Erythroblast (primary cell): ENCODE results near the gene HBG2.
A peak's percentile ranks its signal among the peaks of the same experiment; 100 is the strongest.

ENCODE experiments used
- DNase-seq, 2 experiments: peaks; one replicate each; lab custom pipeline; 2025; lab: John Stamatoyannopoulos, UW
- GATA1 ChIP-seq: IDR thresholded peaks from 2 replicates; pipeline ENCODE4 v1.6.1; 2011; ENCODE audit warnings: low read depth, mild to moderate bottlenecking, control low read depth, low read length, moderate library complexity
- POLR2A ChIP-seq: IDR thresholded peaks from 2 replicates; pipeline ENCODE4 v1.6.1; 2011; ENCODE audit warnings: mild to moderate bottlenecking, low read length

The HBG2 gene

GRCh38 chr11:5275369-5276110 lies 21.0 kb upstream of the HBG2 start:
- TF ChIP-seq GATA1 (peak; percentile 80), POLR2A (peak; percentile 94)
- peak; percentile 97 to 99 for DNase-seq

- TF ChIP-seq GATA1 (no peak), POLR2A (no peak)
- no peak for DNase-seq
Measured at GRCh38 chr11:5274395-5274794, 19.8 kb upstream of the HBG2 start.

DNA sequence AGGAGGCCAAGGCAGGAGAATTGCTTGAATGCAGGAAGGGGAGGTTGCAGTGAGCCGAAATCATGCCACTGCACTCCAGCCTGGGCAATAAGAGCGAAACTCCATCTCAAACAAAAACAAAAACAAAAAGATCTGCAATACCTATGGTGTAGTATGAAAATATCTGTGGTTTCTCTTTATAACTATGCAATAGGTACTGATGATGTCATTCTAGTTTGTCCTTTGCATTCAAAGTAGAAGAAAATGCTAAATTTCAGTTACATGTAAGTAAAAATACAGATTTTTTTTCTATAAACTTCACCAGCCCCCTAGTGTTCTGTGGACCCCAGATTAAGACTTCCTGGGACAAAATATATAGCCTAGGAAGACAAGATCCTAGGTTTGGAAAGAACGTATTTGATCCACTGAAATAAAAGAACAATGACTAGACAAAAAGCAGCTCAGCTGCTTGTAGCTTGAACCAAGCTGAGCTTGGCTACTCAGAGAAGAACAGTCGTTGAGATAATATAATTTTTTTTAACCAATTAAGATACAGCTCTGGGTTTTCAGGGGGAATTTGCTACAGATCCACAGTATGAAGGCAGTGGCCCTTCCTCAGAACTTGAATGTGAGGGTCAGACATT lies 17.9 kb upstream of the HBG2 start:
- no peak for DNase-seq
- TF ChIP-seq POLR2A (no peak), GATA1 (no peak)

DNA sequence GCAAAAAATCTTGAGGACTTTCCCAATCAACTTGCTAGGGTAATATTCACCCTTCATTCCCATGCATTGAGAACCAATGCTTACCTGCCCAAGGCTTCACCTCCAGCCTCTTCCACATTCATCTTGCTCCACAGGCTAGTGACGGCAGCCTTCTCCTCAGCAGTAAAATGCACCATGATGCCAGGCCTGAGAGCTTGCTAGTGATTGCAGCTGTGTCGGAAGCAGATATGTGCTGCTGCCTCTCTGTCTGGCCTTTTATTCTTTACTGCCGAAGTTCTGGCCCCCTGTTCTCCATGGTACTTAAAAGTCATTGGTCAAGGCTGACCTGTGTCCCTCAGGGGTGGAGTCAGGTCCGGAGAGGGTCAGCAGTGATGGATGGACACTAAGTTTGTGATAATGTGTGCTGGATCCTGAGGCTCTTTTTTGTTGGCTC lies 15.2 kb upstream of the HBG2 start, which contains the start of gene HBE1:
TSS of gene HBE1 (minus strand) at position 231 of the 433 bp plus-strand sequence. CDS start at position 176, 55 bp downstream.
- DNase-seq = no peak
- TF ChIP-seq GATA1 (no peak), POLR2A (no peak)

DNA sequence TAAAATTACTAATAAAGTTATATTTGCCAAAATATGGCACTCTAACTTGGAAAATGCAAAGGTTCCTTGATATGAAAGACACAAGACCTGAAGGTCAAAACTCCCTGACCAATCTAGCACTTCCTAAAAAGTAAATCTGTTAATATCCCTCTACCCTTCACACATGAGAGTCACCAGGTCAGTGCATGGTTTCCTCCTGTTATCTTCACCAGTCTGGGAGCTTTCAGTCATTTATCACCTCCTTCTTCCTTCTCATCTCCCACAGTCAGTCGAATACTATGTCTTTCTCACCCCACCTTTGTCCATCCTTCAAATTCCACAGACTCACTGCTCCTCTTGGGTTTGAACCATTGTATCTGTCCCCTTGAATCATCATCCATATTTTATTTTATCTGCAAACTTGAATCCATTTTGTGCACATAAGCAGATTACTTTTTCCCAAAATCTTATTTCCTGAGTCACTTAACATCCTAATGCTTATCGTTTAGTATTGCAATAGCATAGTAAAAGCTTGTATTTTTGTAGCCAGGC lies 12.5 kb upstream of the HBG2 start:
- TF ChIP-seq GATA1 (no peak), POLR2A (no peak)
- no peak for DNase-seq

- TF ChIP-seq GATA1 (no peak), POLR2A (no peak)
- no peak for DNase-seq
Measured at GRCh38 chr11:5266609-5267008, 12.0 kb upstream of the HBG2 start.

GRCh38 chr11:5265832-5266231 lies 11.3 kb upstream of the HBG2 start:
- no peak for TF ChIP-seq POLR2A
- TF ChIP-seq GATA1 = no peak
- DNase-seq = no peak

- DNase-seq = no peak
- TF ChIP-seq GATA1 = no peak
- TF ChIP-seq POLR2A = no peak
Measured at GRCh38 chr11:5258543-5259262, 4.1 kb upstream of the HBG2 start.

- no peak for DNase-seq
- TF ChIP-seq POLR2A (no peak), GATA1 (no peak)
Measured at GRCh38 chr11:5257296-5257695, 2.7 kb upstream of the HBG2 start.

DNA sequence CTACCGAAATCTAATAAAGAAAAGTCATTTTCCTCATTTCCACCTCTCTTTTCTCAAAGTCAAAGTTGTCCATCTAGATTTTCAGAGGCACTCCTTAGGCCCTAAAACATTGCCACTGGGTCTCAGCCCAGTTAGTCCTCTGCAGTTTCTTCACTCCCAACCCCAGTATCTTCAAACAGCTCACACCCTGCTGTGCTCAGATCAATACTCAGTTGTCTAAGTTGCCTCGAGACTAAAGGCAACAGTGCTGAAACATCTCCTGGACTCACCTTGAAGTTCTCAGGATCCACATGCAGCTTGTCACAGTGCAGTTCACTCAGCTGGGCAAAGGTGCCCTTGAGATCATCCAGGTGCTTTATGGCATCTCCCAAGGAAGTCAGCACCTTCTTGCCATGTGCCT lies 558 bp downstream of the HBG2 start:
- TF ChIP-seq POLR2A = peak; percentile 61
- DNase-seq = peak in 1 of 2 experiments; percentile 67

DNA sequence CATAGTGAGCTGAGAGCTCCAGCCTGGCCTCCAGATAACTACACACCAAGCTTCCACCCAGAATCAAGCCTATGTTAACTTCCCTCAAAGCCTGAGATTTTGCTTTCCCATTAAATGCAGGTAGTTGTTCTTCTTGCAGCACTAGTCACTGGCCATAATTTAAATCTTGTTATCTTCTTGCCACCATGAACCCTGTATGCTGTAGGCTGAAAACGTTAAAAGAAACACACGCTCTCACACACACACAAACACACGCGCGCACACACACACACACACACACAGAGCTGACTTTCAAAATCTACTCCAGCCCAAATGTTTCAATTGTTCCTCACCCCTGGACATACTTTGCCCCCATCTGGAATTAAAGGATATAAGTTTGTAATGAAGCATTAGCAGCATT lies 1.1 kb downstream of the HBG2 start:
- DNase-seq = peak in 1 of 2 experiments; percentile 66

- TF ChIP-seq GATA1 (no peak), POLR2A (no peak)
- no peak for DNase-seq
Measured at GRCh38 chr11:5252919-5253265, 1.7 kb downstream of the HBG2 start.

GRCh38 chr11:5252192-5252918 lies 2.2 kb downstream of the HBG2 start:
- peak; percentile 88 to 93 for DNase-seq
- TF ChIP-seq POLR2A = peak; percentile 78
- no peak for TF ChIP-seq GATA1
